GM23338 (cell line): ENCODE data around the gene HIGD1B. TPM values are rescaled to one million over a fixed set of nuclear protein-coding genes. Genes with fewer than 3 reads are reported as not detected.

ENCODE experiments used
- ATAC-seq: fragments of 200-7000 bp; cut with Tn5 transposase; 3 replicates; pipeline ENCODE4 v1.9.1; 2020
- DNase-seq: peaks from one replicate; pipeline ENCODE4 v3.0.0-alpha.2; 2015; ENCODE audit warnings: low spot score
- H2AFZ ChIP-seq: fragments of 200-600 bp; sonication (generic); 2 replicates; pipeline ENCODE4 v1.8.0; 2016; ENCODE audit warnings: antibody characterized with exemption, mild to moderate bottlenecking, moderate library complexity
- H3F3A ChIP-seq: fragments of 200-600 bp; sonication (generic); replicated peaks from 2 replicates; pipeline ENCODE4 v1.8.0; 2017; ENCODE audit warnings: antibody characterized with exemption, mixed run types, low read depth
- H3K27ac ChIP-seq: fragments of 200-600 bp; sonication (generic); 2 replicates; pipeline ENCODE4 v1.6.1; 2016; ENCODE audit warnings: low read depth
- H3K27me3 ChIP-seq: fragments of 200-600 bp; sonication (generic); 2 replicates; pipeline ENCODE4 v1.8.0; 2016; ENCODE audit warnings: mild to moderate bottlenecking, mixed run types, moderate library complexity; ENCODE audit not compliant: insufficient read depth
- H3K36me3 ChIP-seq: fragments of 200-600 bp; sonication (generic); 2 replicates; pipeline ENCODE4 v1.8.0; 2016; ENCODE audit warnings: mild to moderate bottlenecking; ENCODE audit not compliant: insufficient read depth
- H3K4me1 ChIP-seq: fragments of 200-600 bp; sonication (generic); 2 replicates; pipeline ENCODE4 v1.8.0; 2016; ENCODE audit warnings: mild to moderate bottlenecking, moderate library complexity; ENCODE audit not compliant: insufficient read depth
- H3K4me2 ChIP-seq: fragments of 200-600 bp; sonication (generic); 2 replicates; pipeline ENCODE4 v1.7.1; 2017; ENCODE audit warnings: mixed run types
- H3K4me3 ChIP-seq: fragments of 200-600 bp; sonication (generic); 2 replicates; pipeline ENCODE4 v1.6.1; 2016; ENCODE audit warnings: mixed run types
- H3K79me2 ChIP-seq: fragments of 200-600 bp; sonication (generic); replicated peaks from 2 replicates; pipeline ENCODE4 v1.8.0; 2017; ENCODE audit warnings: mild to moderate bottlenecking; ENCODE audit not compliant: insufficient read depth
- H3K9me2 ChIP-seq: fragments of 200-600 bp; sonication (generic); 2 replicates; pipeline ENCODE4 v1.8.0; 2017; ENCODE audit not compliant: insufficient read depth
- H4K20me1 ChIP-seq: fragments of 200-600 bp; sonication (generic); replicated peaks from 2 replicates; pipeline ENCODE4 v1.8.0; 2017; ENCODE audit warnings: mild to moderate bottlenecking; ENCODE audit not compliant: insufficient read depth
- H3K27ac Mint-ChIP-seq: 2 replicates; pipeline ENCODE4 v1.8.0; 2020; ENCODE audit warnings: inconsistent platforms, mild to moderate bottlenecking, moderate library complexity, mixed read lengths
- H3K27me3 Mint-ChIP-seq: 3 replicates; pipeline ENCODE4 v1.8.0; 2022; ENCODE audit warnings: low read depth, mild to moderate bottlenecking, moderate library complexity, mixed read lengths, inconsistent platforms; ENCODE audit not compliant: insufficient read depth, poor library complexity
- H3K36me3 Mint-ChIP-seq: 3 replicates; pipeline ENCODE4 v1.8.0; 2021; ENCODE audit warnings: low read depth, mild to moderate bottlenecking, inconsistent platforms, moderate library complexity, mixed read lengths
- H3K4me1 Mint-ChIP-seq: 3 replicates; pipeline ENCODE4 v1.8.0; 2020; ENCODE audit warnings: mild to moderate bottlenecking, inconsistent platforms, mixed read lengths
- H3K4me3 Mint-ChIP-seq: 3 replicates; pipeline ENCODE4 v1.8.0; 2021; ENCODE audit warnings: moderate library complexity, mild to moderate bottlenecking, inconsistent platforms, mixed read lengths
- H3K9me3 Mint-ChIP-seq: 3 replicates; pipeline ENCODE4 v1.8.0; 2020; ENCODE audit warnings: moderate library complexity, mild to moderate bottlenecking, inconsistent platforms, mixed read lengths
- CREB1 ChIP-seq: fragments of 250-450 bp; sonication (Bioruptor Pico); IDR thresholded peaks from 2 replicates; pipeline ENCODE4 v1.5.0; 2020; ENCODE audit warnings: low read depth, mild to moderate bottlenecking, moderate library complexity
- EZH2 ChIP-seq: fragments of 200-600 bp; sonication (generic); IDR thresholded peaks from one replicate; pipeline ENCODE4 v1.8.0; 2017; ENCODE audit warnings: antibody characterized with exemption, mild to moderate bottlenecking, low read depth; ENCODE audit not compliant: unreplicated experiment
- EZH2phosphoT487 ChIP-seq: fragments of 200-600 bp; sonication (generic); IDR thresholded peaks from one replicate; pipeline ENCODE4 v1.8.1; 2018; ENCODE audit warnings: antibody characterized with exemption; ENCODE audit not compliant: unreplicated experiment
- JUNB ChIP-seq: IDR thresholded peaks from one replicate; pipeline ENCODE4 v1.6.1; 2016; ENCODE audit warnings: antibody characterized with exemption; ENCODE audit not compliant: unreplicated experiment
- NANOG ChIP-seq: IDR thresholded peaks from 2 replicates; pipeline ENCODE4 v1.6.1; 2016; ENCODE audit warnings: antibody characterized with exemption, borderline replicate concordance
- POLR2AphosphoS5 ChIP-seq: IDR thresholded peaks from 2 replicates; pipeline ENCODE4 v1.6.1; 2016; ENCODE audit warnings: antibody characterized with exemption, low read depth
- STAT1 ChIP-seq: IDR thresholded peaks from one replicate; pipeline ENCODE4 v1.6.1; 2016; ENCODE audit warnings: antibody characterized with exemption; ENCODE audit not compliant: unreplicated experiment
- ZNF114 ChIP-seq: fragments of 250-450 bp; sonication (Bioruptor Pico); IDR thresholded peaks from 2 replicates; pipeline ENCODE4 v1.5.0; 2020; ENCODE audit warnings: mild to moderate bottlenecking, moderate library complexity
- ZNF331 ChIP-seq: fragments of 250-450 bp; sonication (Bioruptor Pico); IDR thresholded peaks from 2 replicates; pipeline ENCODE4 v1.5.0; 2020; ENCODE audit warnings: low read depth, mild to moderate bottlenecking, moderate library complexity
- polyA plus RNA-seq: library from polyadenylated mRNA; unstranded; fragments of >200 nt; fragmentation: Nextera tagmentation; extraction: Ambion mirVana; gene quantifications from 2 replicates; pipeline ENCODE4 v1.2.1, GENCODE V29; 2016
- total RNA-seq: library from RNA; depleted of rRNA; stranded (reverse); fragments of >200 nt; shearing (Covaris generic); gene quantifications from 2 replicates; pipeline ENCODE4 v1.2.3, GENCODE V29; 2014
- TF ChIP-seq, protein P1 (sequence below): IDR thresholded peaks from one replicate; pipeline ENCODE4 v1.6.1; 2018; ENCODE audit warnings: antibody characterized with exemption; ENCODE audit not compliant: unreplicated experiment
- TF ChIP-seq, protein P2 (sequence below), 2 experiments: fragments of 200-600 bp in 1 of 2; sonication (generic) in 1 of 2; conservative IDR thresholded peaks; 2 replicates each; pipeline versions ENCODE4 v1.5.1 to v1.6.1; 2016 to 2017; ENCODE audit warnings: antibody characterized with exemption in 2 of 2, low read depth in 2 of 2, mild to moderate bottlenecking in 2 of 2, moderate library complexity in 1 of 2
- TF ChIP-seq, protein P3 (sequence below): IDR thresholded peaks from 2 replicates; pipeline ENCODE4 v1.6.1; 2016; ENCODE audit warnings: antibody characterized with exemption
- TF ChIP-seq, protein P4 (sequence below): fragments of 250-450 bp; sonication (Bioruptor Pico); IDR thresholded peaks from 2 replicates; pipeline ENCODE4 v1.5.0; 2020; ENCODE audit warnings: mild to moderate bottlenecking, moderate library complexity

Gene HIGD1B
- total and polyA plus RNA-seq, 2 experiments from 2014 or later, result not detected

DNA sequence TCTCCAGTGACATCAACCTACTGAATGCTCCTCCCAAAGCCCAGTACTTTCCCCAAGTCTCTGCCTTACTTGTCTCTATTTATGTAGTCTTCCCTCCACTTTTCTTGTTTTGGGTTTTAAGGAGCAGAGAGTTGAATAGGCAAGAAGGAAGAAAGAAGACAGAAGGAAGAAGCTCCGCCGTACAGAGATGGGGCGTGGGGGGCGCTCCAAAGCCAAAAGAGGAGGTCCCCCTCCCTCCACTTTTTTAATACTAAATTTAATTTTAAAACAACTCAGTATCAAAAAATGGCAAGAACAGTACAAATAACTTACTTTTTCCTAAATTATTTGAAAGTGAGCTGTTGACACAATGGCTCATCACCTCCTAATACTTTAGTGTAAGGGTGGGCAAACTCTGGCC, 47.0 kb downstream of the HIGD1B start (continued):
- TF ChIP-seq JUNB (no peak), ZNF114 (no peak), NANOG (no peak)

DNA sequence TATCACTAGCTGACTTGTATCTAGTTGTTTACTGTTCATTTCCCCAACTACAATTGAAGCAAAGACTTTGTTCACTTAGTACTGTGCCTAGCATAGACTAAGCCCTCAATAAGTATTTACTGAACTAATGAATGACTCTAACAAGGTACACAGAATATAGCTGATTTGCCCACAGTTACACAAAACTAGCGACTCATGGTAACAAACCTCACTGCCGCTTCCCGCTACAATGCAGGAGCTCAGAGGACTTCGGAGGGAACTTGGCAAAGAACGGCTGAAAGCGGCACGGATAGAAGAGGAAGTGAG, 51.0 kb downstream of the HIGD1B start:
- DNase-seq, result peak; percentile 61
- peaks cover 52% of the 10 kb centered on the region for H3K79me2 ChIP-seq

More for the DNA sequence above, 51.0 kb downstream of the HIGD1B start:
- H3F3A ChIP-seq, result no peaks in the 10 kb centered on the region; the same call in 1 of the 2 replicates
- Mint-ChIP-seq H3K36me3 (peaks cover 16% of the 10 kb centered on the region; the same call in 2 of the 3 replicates), H3K27me3 (peaks cover 11% of the 10 kb centered on the region), H3K4me1 (peaks cover 5% of the 10 kb centered on the region), H3K27ac (peak overlapping the region; percentile 100), H3K9me3 (no peaks in the 10 kb centered on the region), H3K4me3 (peak overlapping the region; percentile 97)
- peak overlapping the region; percentile 98 for H2AFZ ChIP-seq
- H3K4me1 ChIP-seq, result peaks cover 14% of the 10 kb centered on the region; the same call in 1 of the 2 replicates
- peaks cover 5% of the 10 kb centered on the region for H3K36me3 ChIP-seq
- no peaks in the 10 kb centered on the region for H3K27me3 ChIP-seq
- peak overlapping the region; percentile 99 for H3K4me2 ChIP-seq
- no peak for ATAC-seq
- H3K9me2 ChIP-seq, result no peaks in the 10 kb centered on the region
- peaks cover 23% of the 10 kb centered on the region; the same call in 1 of the 2 replicates for H4K20me1 ChIP-seq
- no peak for TF ChIP-seq EZH2
- TF ChIP-seq NANOG, result no peak
- TF ChIP-seq, protein P1, sequence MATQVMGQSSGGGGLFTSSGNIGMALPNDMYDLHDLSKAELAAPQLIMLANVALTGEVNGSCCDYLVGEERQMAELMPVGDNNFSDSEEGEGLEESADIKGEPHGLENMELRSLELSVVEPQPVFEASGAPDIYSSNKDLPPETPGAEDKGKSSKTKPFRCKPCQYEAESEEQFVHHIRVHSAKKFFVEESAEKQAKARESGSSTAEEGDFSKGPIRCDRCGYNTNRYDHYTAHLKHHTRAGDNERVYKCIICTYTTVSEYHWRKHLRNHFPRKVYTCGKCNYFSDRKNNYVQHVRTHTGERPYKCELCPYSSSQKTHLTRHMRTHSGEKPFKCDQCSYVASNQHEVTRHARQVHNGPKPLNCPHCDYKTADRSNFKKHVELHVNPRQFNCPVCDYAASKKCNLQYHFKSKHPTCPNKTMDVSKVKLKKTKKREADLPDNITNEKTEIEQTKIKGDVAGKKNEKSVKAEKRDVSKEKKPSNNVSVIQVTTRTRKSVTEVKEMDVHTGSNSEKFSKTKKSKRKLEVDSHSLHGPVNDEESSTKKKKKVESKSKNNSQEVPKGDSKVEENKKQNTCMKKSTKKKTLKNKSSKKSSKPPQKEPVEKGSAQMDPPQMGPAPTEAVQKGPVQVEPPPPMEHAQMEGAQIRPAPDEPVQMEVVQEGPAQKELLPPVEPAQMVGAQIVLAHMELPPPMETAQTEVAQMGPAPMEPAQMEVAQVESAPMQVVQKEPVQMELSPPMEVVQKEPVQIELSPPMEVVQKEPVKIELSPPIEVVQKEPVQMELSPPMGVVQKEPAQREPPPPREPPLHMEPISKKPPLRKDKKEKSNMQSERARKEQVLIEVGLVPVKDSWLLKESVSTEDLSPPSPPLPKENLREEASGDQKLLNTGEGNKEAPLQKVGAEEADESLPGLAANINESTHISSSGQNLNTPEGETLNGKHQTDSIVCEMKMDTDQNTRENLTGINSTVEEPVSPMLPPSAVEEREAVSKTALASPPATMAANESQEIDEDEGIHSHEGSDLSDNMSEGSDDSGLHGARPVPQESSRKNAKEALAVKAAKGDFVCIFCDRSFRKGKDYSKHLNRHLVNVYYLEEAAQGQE, result no peak
- TF ChIP-seq, protein P2, sequence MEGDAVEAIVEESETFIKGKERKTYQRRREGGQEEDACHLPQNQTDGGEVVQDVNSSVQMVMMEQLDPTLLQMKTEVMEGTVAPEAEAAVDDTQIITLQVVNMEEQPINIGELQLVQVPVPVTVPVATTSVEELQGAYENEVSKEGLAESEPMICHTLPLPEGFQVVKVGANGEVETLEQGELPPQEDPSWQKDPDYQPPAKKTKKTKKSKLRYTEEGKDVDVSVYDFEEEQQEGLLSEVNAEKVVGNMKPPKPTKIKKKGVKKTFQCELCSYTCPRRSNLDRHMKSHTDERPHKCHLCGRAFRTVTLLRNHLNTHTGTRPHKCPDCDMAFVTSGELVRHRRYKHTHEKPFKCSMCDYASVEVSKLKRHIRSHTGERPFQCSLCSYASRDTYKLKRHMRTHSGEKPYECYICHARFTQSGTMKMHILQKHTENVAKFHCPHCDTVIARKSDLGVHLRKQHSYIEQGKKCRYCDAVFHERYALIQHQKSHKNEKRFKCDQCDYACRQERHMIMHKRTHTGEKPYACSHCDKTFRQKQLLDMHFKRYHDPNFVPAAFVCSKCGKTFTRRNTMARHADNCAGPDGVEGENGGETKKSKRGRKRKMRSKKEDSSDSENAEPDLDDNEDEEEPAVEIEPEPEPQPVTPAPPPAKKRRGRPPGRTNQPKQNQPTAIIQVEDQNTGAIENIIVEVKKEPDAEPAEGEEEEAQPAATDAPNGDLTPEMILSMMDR (conservative IDR thresholded peaks at IDR 0.05; ENCODE audit: low read depth in 2 of 2), result no peak
- TF ChIP-seq, protein P3, sequence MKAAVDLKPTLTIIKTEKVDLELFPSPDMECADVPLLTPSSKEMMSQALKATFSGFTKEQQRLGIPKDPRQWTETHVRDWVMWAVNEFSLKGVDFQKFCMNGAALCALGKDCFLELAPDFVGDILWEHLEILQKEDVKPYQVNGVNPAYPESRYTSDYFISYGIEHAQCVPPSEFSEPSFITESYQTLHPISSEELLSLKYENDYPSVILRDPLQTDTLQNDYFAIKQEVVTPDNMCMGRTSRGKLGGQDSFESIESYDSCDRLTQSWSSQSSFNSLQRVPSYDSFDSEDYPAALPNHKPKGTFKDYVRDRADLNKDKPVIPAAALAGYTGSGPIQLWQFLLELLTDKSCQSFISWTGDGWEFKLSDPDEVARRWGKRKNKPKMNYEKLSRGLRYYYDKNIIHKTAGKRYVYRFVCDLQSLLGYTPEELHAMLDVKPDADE, result no peak
- TF ChIP-seq EZH2phosphoT487, result no peak
- TF ChIP-seq STAT1, result no peak
- TF ChIP-seq CREB1, result no peak
- TF ChIP-seq ZNF331 (CRISPR knock-in tag), result no peak
- TF ChIP-seq JUNB, result no peak
- no peak for TF ChIP-seq ZNF114
- no peak for TF ChIP-seq POLR2AphosphoS5
- TF ChIP-seq, protein P4, sequence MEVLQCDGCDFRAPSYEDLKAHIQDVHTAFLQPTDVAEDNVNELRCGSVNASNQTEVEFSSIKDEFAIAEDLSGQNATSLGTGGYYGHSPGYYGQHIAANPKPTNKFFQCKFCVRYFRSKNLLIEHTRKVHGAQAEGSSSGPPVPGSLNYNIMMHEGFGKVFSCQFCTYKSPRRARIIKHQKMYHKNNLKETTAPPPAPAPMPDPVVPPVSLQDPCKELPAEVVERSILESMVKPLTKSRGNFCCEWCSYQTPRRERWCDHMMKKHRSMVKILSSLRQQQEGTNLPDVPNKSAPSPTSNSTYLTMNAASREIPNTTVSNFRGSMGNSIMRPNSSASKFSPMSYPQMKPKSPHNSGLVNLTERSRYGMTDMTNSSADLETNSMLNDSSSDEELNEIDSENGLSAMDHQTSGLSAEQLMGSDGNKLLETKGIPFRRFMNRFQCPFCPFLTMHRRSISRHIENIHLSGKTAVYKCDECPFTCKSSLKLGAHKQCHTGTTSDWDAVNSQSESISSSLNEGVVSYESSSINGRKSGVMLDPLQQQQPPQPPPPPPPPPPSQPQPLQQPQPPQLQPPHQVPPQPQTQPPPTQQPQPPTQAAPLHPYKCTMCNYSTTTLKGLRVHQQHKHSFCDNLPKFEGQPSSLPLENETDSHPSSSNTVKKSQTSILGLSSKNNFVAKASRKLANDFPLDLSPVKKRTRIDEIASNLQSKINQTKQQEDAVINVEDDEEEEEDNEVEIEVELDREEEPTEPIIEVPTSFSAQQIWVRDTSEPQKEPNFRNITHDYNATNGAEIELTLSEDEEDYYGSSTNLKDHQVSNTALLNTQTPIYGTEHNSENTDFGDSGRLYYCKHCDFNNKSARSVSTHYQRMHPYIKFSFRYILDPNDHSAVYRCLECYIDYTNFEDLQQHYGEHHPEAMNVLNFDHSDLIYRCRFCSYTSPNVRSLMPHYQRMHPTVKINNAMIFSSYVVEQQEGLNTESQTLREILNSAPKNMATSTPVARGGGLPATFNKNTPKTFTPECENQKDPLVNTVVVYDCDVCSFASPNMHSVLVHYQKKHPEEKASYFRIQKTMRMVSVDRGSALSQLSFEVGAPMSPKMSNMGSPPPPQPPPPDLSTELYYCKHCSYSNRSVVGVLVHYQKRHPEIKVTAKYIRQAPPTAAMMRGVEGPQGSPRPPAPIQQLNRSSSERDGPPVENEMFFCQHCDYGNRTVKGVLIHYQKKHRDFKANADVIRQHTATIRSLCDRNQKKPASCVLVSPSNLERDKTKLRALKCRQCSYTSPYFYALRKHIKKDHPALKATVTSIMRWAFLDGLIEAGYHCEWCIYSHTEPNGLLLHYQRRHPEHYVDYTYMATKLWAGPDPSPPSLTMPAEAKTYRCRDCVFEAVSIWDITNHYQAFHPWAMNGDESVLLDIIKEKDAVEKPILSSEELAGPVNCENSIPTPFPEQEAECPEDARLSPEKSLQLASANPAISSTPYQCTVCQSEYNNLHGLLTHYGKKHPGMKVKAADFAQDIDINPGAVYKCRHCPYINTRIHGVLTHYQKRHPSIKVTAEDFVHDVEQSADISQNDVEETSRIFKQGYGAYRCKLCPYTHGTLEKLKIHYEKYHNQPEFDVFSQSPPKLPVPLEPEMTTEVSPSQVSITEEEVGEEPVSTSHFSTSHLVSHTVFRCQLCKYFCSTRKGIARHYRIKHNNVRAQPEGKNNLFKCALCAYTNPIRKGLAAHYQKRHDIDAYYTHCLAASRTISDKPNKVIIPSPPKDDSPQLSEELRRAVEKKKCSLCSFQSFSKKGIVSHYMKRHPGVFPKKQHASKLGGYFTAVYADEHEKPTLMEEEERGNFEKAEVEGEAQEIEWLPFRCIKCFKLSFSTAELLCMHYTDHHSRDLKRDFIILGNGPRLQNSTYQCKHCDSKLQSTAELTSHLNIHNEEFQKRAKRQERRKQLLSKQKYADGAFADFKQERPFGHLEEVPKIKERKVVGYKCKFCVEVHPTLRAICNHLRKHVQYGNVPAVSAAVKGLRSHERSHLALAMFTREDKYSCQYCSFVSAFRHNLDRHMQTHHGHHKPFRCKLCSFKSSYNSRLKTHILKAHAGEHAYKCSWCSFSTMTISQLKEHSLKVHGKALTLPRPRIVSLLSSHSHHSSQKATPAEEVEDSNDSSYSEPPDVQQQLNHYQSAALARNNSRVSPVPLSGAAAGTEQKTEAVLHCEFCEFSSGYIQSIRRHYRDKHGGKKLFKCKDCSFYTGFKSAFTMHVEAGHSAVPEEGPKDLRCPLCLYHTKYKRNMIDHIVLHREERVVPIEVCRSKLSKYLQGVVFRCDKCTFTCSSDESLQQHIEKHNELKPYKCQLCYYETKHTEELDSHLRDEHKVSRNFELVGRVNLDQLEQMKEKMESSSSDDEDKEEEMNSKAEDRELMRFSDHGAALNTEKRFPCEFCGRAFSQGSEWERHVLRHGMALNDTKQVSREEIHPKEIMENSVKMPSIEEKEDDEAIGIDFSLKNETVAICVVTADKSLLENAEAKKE (CRISPR knock-in tag), result no peak
- peak overlapping the region; percentile 100 for H3K27ac ChIP-seq
- peak overlapping the region; percentile 96 for H3K4me3 ChIP-seq
